ENCODE measurements around the gene FITM1.

Gene FITM1

GRCh38 chr14:24130717-24131548, 474 bp downstream of the FITM1 start:
- H3K4me3 ChIP-seq (ENCODE audit: low read length) = no peak overlapping the region
- no peak for TF ChIP-seq CTCF (conservative IDR thresholded peaks at IDR 0.05; ENCODE audit: low read length)
- DNase-seq (ENCODE audit: low read depth) = no peak

- DNase-seq (ENCODE audit: low read depth) = no peak
- no peak overlapping the region for H3K4me3 ChIP-seq (ENCODE audit: low read length)
- no peak for TF ChIP-seq CTCF (conservative IDR thresholded peaks at IDR 0.05; ENCODE audit: low read length)
These were observed 1.1 kb downstream of the FITM1 start for GRCh38 chr14:24131549-24131966.

- no peak for TF ChIP-seq CTCF (conservative IDR thresholded peaks at IDR 0.05; ENCODE audit: low read length)
- no peak for DNase-seq (ENCODE audit: low read depth)
- no peak overlapping the region for H3K4me3 ChIP-seq (ENCODE audit: low read length)
These were observed 1.7 kb downstream of the FITM1 start for GRCh38 chr14:24132061-24132685.

GRCh38 chr14:24132976-24133375, 2.5 kb downstream of the FITM1 start:
- TF ChIP-seq CTCF (conservative IDR thresholded peaks at IDR 0.05; ENCODE audit: low read length) = no peak
- no peak overlapping the region for H3K4me3 ChIP-seq (ENCODE audit: low read length)
- DNase-seq (ENCODE audit: low read depth) = no peak

GRCh38 chr14:24133735-24134134, 3.3 kb downstream of the FITM1 start:
- DNase-seq (ENCODE audit: low read depth) = no peak
- H3K4me3 ChIP-seq (ENCODE audit: low read length) = no peak overlapping the region
- no peak for TF ChIP-seq CTCF (conservative IDR thresholded peaks at IDR 0.05; ENCODE audit: low read length)

- DNase-seq (ENCODE audit: low read depth) = no peak
- H3K4me3 ChIP-seq (ENCODE audit: low read length) = peak overlapping the region; percentile 79
- no peak for TF ChIP-seq CTCF (conservative IDR thresholded peaks at IDR 0.05; ENCODE audit: low read length)
These were observed 5.0 kb downstream of the FITM1 start for GRCh38 chr14:24135584-24135833.

Data from AG10803 (cell line).